A673 (cell line): ENCODE measurements around the gene NUDT8.

Experiments
- CTCF ChIP-seq: fragments of 300-800, 200-600 bp; sonication (generic); conservative IDR thresholded peaks from 2 replicates; pipeline ENCODE4 v1.5.1; 2017; ENCODE audit warnings: low read depth, mild to moderate bottlenecking, antibody characterized with exemption, low read length, moderate library complexity, mixed read lengths
- EZH2 ChIP-seq: fragments of 200-600 bp; sonication (generic); IDR thresholded peaks from 2 replicates; pipeline ENCODE4 v1.6.1; 2017; ENCODE audit warnings: borderline replicate concordance, low read depth, mild to moderate bottlenecking, mixed read lengths, antibody characterized with exemption, low read length; ENCODE audit not compliant: poor library complexity, severe bottlenecking

- TF ChIP-seq EZH2 (no peak), CTCF (no peak)
These were observed 9.7 kb upstream of the NUDT8 start, which contains the start of gene TBX10 for GRCh38 chr11:67639438-67639859.
